SU-DHL-6 (cell line): ENCODE data around the gene KLHL40.

Source experiments
- H2AFZ ChIP-seq: fragments of 200-600 bp; sonication (generic); 2 replicates; pipeline ENCODE4 v1.6.1; 2014; ENCODE audit warnings: low read depth, mild to moderate bottlenecking, moderate library complexity, mixed read lengths, antibody characterized with exemption, low read length; ENCODE audit not compliant: severe bottlenecking
- H3F3A ChIP-seq: fragments of 200-600 bp; shearing (Covaris generic); 2 replicates; pipeline ENCODE4 v1.6.0; 2016; ENCODE audit warnings: antibody characterized with exemption, mild to moderate bottlenecking; ENCODE audit not compliant: insufficient read depth
- H3K27ac ChIP-seq: fragments of 200-600 bp; sonication (generic); 2 replicates; pipeline ENCODE4 v1.5.1; 2016; ENCODE audit warnings: low read depth, mild to moderate bottlenecking, low read length, moderate library complexity, mixed read lengths
- H3K27me3 ChIP-seq: fragments of 200-600 bp; sonication (generic), shearing (Covaris generic); 2 replicates; pipeline ENCODE4 v1.6.0; 2014; ENCODE audit warnings: mild to moderate bottlenecking, low read length
- H3K36me3 ChIP-seq: fragments of 200-600 bp; sonication (generic); 2 replicates; pipeline ENCODE4 v1.6.1; 2014; ENCODE audit warnings: mild to moderate bottlenecking, low read length, mixed read lengths
- H3K4me2 ChIP-seq: fragments of 300-600, 200-600 bp; shearing (Covaris generic), sonication (generic); 2 replicates; pipeline ENCODE4 v1.6.0; 2014; ENCODE audit warnings: low read length, low read depth, mild to moderate bottlenecking; ENCODE audit not compliant: poor library complexity, severe bottlenecking
- H3K4me3 ChIP-seq: fragments of 200-600 bp; sonication (generic); 2 replicates; pipeline ENCODE4 v1.5.1; 2014; ENCODE audit warnings: antibody characterized with exemption, low read length, mild to moderate bottlenecking, mixed read lengths; ENCODE audit not compliant: insufficient read depth, poor library complexity, severe bottlenecking
- H3K79me2 ChIP-seq: fragments of 200-600 bp; sonication (generic); 2 replicates; pipeline ENCODE4 v1.6.1; 2014; ENCODE audit warnings: mild to moderate bottlenecking, low read length, moderate library complexity; ENCODE audit not compliant: insufficient read depth
- H3K9ac ChIP-seq: fragments of 200-600 bp; sonication (generic); 2 replicates; pipeline ENCODE4 v1.7.0; 2014; ENCODE audit warnings: mild to moderate bottlenecking, low read length
- H3K9me2 ChIP-seq: fragments of 200-600 bp; sonication (generic); replicated peaks from 2 replicates; pipeline ENCODE4 v1.6.1; 2014; ENCODE audit warnings: low read length; ENCODE audit not compliant: insufficient read depth
- H3K9me3 ChIP-seq: fragments of 200-600 bp; sonication (generic); 2 replicates; pipeline ENCODE4 v1.6.1; 2014; ENCODE audit warnings: low read length, mixed read lengths; ENCODE audit not compliant: insufficient read depth
- H4K20me1 ChIP-seq: fragments of 200-600 bp; sonication (generic); 2 replicates; pipeline ENCODE4 v1.6.1; 2014; ENCODE audit warnings: low read depth, mild to moderate bottlenecking, antibody characterized with exemption, low read length, moderate library complexity, mixed read lengths
- CTCF ChIP-seq: fragments of 200-600 bp; sonication (generic); IDR thresholded peaks from one replicate; pipeline ENCODE4 v1.5.1; 2017; ENCODE audit warnings: antibody characterized with exemption, mild to moderate bottlenecking, low read length, moderate library complexity; ENCODE audit not compliant: insufficient read depth, poor library complexity, severe bottlenecking
- EZH2phosphoT487 ChIP-seq: fragments of 200-600 bp; sonication (generic), shearing (Covaris generic); conservative IDR thresholded peaks from 2 replicates; pipeline ENCODE4 v1.6.1; 2018; ENCODE audit warnings: mild to moderate bottlenecking, antibody characterized with exemption, low read length, moderate library complexity, mixed read lengths

Gene KLHL40

DNA sequence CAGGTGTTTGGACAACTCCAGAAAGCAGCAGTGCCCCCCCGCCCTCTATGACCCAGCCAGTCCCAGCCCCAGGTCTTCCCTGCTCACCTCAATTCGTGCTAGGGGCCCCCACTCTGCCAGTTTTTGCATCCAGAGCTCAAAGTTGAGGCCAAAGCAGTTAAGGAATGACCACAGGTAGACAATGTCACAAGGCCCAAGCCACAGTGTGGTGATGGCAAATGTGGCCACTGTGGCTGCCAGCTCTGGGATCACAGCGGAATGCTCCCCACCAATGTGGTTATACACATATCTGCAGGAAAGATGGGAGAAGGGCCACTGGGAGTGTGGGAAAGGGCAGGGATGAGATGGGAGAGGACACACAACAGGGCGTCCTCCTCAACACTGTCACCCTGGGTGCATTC, 8.2 kb downstream of the KLHL40 start:
- H3K4me3 ChIP-seq = no peak overlapping the region

DNA sequence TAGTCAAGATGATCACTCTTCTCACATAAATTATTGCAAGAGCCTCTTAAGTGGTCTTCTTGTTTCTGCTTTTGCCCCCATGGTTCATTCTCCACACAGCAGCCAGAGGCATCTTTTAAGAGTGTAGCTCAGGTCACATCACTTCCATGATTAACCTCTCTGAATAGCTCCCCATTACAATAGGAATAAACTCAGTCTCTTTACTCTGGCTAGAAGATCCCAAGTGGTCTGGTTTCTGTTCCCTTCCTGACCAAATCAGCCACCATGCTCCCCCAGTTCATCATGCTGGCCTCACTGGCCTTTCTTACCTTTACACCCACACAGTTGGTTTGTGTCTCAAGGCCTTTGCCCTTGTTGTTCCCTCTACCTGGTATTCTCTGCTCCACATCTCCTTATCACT, 9.0 kb downstream of the KLHL40 start:
- H3K79me2 ChIP-seq = no peaks in the 10 kb centered on the region
- H4K20me1 ChIP-seq = no peaks in the 10 kb centered on the region
- H3K36me3 ChIP-seq = no peaks in the 10 kb centered on the region
- no peak overlapping the region for H2AFZ ChIP-seq
- no peak overlapping the region for H3K4me3 ChIP-seq
- no peaks in the 10 kb centered on the region for H3K27me3 ChIP-seq
- H3K9me2 ChIP-seq = no peaks in the 10 kb centered on the region
- H3K27ac ChIP-seq = no peak overlapping the region
- no peak overlapping the region for H3K9ac ChIP-seq
- H3K9me3 ChIP-seq = no peaks in the 10 kb centered on the region
- H3K4me2 ChIP-seq = no peak overlapping the region
- no peak for TF ChIP-seq EZH2phosphoT487
- no peak for TF ChIP-seq CTCF
- H3F3A ChIP-seq = no peaks in the 10 kb centered on the region

More for the DNA sequence above, 8.2 kb downstream of the KLHL40 start:
- Histone ChIP-seq H3F3A (no peaks in the 10 kb centered on the region), H3K27me3 (no peaks in the 10 kb centered on the region), H3K36me3 (no peaks in the 10 kb centered on the region), H4K20me1 (no peaks in the 10 kb centered on the region), H3K9me2 (no peaks in the 10 kb centered on the region), H2AFZ (no peak overlapping the region), H3K79me2 (no peaks in the 10 kb centered on the region), H3K9me3 (no peaks in the 10 kb centered on the region), H3K27ac (no peak overlapping the region), H3K9ac (no peak overlapping the region), H3K4me2 (no peak overlapping the region)
- no peak for TF ChIP-seq CTCF

DNA sequence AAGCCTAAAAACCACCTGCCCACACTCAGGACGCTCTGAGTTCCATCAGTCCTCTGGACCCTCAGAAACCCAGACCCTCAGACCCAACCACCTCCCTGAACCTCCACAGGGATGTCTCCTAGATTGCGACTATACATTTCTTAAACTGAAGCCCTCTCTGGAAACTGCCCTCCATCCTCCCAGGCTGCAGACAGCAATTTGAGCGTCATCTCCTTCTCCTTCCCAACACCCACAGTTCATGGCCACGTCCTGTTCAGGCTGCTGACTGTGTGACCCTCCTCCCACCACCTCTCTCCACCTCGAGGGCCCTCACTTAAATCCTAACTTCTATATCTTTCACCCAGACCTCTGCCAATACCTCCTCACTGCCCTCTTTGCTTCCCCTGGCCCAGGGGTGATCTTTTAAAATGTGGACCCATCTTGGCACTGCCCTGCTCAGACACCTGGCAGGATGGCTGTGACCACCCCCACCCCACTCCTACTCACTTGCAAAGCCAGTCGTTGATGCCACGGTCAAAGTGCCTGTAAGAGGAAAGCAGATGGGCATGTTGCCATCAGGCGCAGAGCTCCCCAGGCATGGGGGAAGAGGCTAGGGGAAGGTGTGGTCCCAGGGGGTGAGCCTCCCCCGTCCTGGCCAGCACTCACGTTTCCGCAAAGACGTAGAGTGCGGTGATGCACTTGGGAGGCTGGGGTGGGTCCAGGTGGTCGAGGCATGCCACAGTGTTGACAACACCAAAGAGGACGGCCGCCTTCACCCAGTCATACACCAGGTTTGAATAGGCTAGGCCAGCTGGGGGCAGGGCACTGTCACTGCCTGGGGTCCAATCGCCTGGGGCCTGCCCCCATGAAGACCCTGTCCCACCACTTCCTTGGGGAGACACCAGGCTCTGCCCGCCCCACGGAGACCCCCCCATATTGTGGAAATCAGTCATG, 11.3 kb downstream of the KLHL40 start:
- no peak for TF ChIP-seq EZH2phosphoT487
- no peak for TF ChIP-seq CTCF
- H3K79me2 ChIP-seq = no peaks in the 10 kb centered on the region

More for the DNA sequence above, 11.3 kb downstream of the KLHL40 start:
- Histone ChIP-seq H3K27me3 (no peaks in the 10 kb centered on the region), H4K20me1 (no peaks in the 10 kb centered on the region), H3K9me3 (no peaks in the 10 kb centered on the region), H3F3A (no peaks in the 10 kb centered on the region), H3K9ac (no peak overlapping the region), H3K27ac (no peak overlapping the region), H2AFZ (no peak overlapping the region), H3K4me2 (no peak overlapping the region), H3K9me2 (no peaks in the 10 kb centered on the region), H3K36me3 (no peaks in the 10 kb centered on the region), H3K4me3 (no peak overlapping the region)
